ENCODE measurements around the gene BTD. TPM values are rescaled to one million over a fixed set of nuclear protein-coding genes. Genes with fewer than 3 reads are reported as not detected.

BTD gene
- total RNA-seq, 2 experiments from 2014 or later, result 3.8 to 4.0 TPM

GRCh38 chr3:15690748-15691147 lies 89.2 kb downstream of the BTD start:
- peaks cover 28% of the 10 kb centered on the region for H3K36me3 Mint-ChIP-seq (ENCODE audit: low read depth)
- H3K9me3 Mint-ChIP-seq, result no peaks in the 10 kb centered on the region
- no peaks in the 10 kb centered on the region for H3K4me1 Mint-ChIP-seq (ENCODE audit: low read depth)
- no peak for TF ChIP-seq CTCF (IDR thresholded peaks at IDR 0.05)
- no peak overlapping the region for H3K4me3 Mint-ChIP-seq
- intact Hi-C loops (cut with micrococcal nuclease), result no loop called here
- CTCF ChIA-PET, result no interaction called here
- POLR2A ChIA-PET, result no interaction called here
- DNase-seq, result no peak
- H3K27me3 Mint-ChIP-seq, result no peaks in the 10 kb centered on the region
- ATAC-seq, result no peak
- H3K27ac Mint-ChIP-seq, result no peak overlapping the region

GRCh38 chr3:15693355-15693754 lies 91.8 kb downstream of the BTD start:
- H3K36me3 Mint-ChIP-seq (ENCODE audit: low read depth), result peaks cover 33% of the 10 kb centered on the region
- intact Hi-C loops (cut with micrococcal nuclease), result no loop called here
- CTCF ChIA-PET, result interaction anchor here (1.1 kb wide), 1 partner anchor 63 kb away, joined by 5 read pairs; no protein-coding TSS in a partner anchor

GRCh38 chr3:15694628-15695027 lies 93.1 kb downstream of the BTD start:
- no peak overlapping the region for H3K27ac Mint-ChIP-seq
- no peaks in the 10 kb centered on the region for H3K27me3 Mint-ChIP-seq
- ATAC-seq (no peak), DNase-seq (no peak)
- no peak overlapping the region for H3K4me3 Mint-ChIP-seq
- H3K36me3 Mint-ChIP-seq (ENCODE audit: low read depth), result peaks cover 40% of the 10 kb centered on the region
- intact Hi-C loops (cut with micrococcal nuclease), result no loop called here
- POLR2A ChIA-PET, result no interaction called here
- CTCF ChIA-PET, result no interaction called here
- no peaks in the 10 kb centered on the region for H3K4me1 Mint-ChIP-seq (ENCODE audit: low read depth)
- no peaks in the 10 kb centered on the region for H3K9me3 Mint-ChIP-seq
- no peak for TF ChIP-seq CTCF (IDR thresholded peaks at IDR 0.05)

More at GRCh38 chr3:15693355-15693754, 91.8 kb downstream of the BTD start:
- no peaks in the 10 kb centered on the region for H3K4me1 Mint-ChIP-seq (ENCODE audit: low read depth)
- ATAC-seq (no peak), DNase-seq (no peak)
- POLR2A ChIA-PET, result no interaction called here
- H3K27ac Mint-ChIP-seq, result no peak overlapping the region
- no peaks in the 10 kb centered on the region for H3K9me3 Mint-ChIP-seq
- no peaks in the 10 kb centered on the region for H3K27me3 Mint-ChIP-seq
- no peak overlapping the region for H3K4me3 Mint-ChIP-seq
- TF ChIP-seq CTCF (IDR thresholded peaks at IDR 0.05), result no peak

Small RNA genes within 50 kb of the gene (microRNA-seq; reads per million reads assigned to microRNA genes)
- gene MIR3134 (ENCODE audit: borderline microRNAs expressed, borderline replicate concordance), result not detected

Other genes with a start within 250 kb of the BTD start
- 10 to 100 TPM; 17.5 to 19.2 TPM for gene METTL6, start 174.2 kb upstream of the BTD start, total RNA-seq
- gene EAF1, start 174.1 kb upstream of the BTD start, total RNA-seq, result 10 to 100 TPM; 19.7 to 21.8 TPM
- gene COLQ, start 80.0 kb upstream of the BTD start, total RNA-seq, result 1 to 10 TPM; 2.3 to 2.9 TPM
- gene HACL1, start 176 bp upstream of the BTD start, total RNA-seq, result 10 to 100 TPM; 23.6 to 32.0 TPM
- gene ANKRD28, start 196.2 kb downstream of the BTD start, total RNA-seq, result 10 to 100 TPM; 32.9 to 35.3 TPM

Measured in activated CD8-positive, alpha-beta T cell treated with anti-CD3 and anti-CD28 coated beads for 36 hours (primary cell).